ENCODE results near the gene KRTAP5-10.
"Not testable (repeated sequence)": the region's sequence is repeated elsewhere in the genome, so short reads cannot be mapped to it uniquely, and the experiment has no call there.

Gene KRTAP5-10

DNA sequence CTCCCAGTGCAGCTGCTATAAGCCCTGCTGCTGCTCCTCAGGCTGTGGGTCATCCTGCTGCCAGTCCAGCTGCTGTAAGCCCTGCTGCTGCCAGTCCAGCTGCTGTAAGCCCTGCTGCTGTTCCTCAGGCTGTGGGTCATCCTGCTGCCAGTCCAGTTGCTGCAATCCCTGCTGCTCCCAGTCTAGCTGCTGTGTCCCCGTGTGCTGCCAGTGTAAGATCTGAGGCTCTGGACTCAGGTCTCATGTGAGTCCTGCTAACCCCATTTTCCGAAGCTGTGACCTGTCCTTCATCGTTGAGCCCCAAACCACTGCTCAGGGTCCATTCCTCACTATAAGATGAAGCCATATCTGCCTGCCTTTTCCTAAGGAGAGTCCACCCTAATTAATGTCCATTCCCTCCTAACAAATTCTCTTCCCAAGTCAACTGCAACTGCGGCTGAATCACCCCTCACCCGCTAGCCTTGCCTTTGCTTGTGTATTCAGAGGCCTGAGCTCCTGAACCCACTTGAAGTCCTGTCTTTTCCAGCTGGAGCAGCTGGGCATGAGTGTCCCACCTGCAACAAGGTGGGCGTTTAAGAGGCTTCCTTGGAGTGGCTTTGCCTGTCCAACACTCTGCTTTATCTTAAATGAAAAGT lies 37.7 kb upstream of the KRTAP5-10 start:
- DNase-seq (ENCODE audit: low read depth): no peak
- no peak overlapping the region for H3K4me3 ChIP-seq (ENCODE audit: low read depth, low read length)
- TF ChIP-seq, protein P1, sequence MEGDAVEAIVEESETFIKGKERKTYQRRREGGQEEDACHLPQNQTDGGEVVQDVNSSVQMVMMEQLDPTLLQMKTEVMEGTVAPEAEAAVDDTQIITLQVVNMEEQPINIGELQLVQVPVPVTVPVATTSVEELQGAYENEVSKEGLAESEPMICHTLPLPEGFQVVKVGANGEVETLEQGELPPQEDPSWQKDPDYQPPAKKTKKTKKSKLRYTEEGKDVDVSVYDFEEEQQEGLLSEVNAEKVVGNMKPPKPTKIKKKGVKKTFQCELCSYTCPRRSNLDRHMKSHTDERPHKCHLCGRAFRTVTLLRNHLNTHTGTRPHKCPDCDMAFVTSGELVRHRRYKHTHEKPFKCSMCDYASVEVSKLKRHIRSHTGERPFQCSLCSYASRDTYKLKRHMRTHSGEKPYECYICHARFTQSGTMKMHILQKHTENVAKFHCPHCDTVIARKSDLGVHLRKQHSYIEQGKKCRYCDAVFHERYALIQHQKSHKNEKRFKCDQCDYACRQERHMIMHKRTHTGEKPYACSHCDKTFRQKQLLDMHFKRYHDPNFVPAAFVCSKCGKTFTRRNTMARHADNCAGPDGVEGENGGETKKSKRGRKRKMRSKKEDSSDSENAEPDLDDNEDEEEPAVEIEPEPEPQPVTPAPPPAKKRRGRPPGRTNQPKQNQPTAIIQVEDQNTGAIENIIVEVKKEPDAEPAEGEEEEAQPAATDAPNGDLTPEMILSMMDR (IDR thresholded peaks at IDR 0.05; ENCODE audit: low read depth, low read length, missing control alignments): no peak

DNA sequence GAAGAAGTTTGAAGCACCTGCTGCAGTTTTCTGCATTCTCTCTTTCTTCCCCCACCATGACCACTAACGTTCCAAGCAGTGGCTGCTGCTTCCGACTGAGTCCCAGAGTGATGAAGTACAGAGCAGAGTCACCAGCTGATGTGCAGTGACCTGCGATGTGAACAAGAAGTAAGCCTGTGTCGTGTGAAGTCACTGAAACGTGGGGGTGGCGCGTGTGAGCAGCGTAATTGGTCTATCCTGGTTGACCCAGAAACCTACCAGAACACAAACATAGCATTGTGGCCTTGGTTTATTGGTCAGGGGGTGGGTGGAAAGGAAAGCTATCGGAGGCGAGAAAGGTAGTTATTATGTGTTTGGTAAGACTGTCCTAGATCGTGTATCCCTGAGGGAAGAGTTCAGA lies 34.8 kb upstream of the KRTAP5-10 start:
- DNase-seq (ENCODE audit: low read depth): no peak
- TF ChIP-seq, protein P1 (IDR thresholded peaks at IDR 0.05; ENCODE audit: low read depth, low read length, missing control alignments): no peak
- H3K4me3 ChIP-seq (ENCODE audit: low read depth, low read length): no peak overlapping the region

DNA sequence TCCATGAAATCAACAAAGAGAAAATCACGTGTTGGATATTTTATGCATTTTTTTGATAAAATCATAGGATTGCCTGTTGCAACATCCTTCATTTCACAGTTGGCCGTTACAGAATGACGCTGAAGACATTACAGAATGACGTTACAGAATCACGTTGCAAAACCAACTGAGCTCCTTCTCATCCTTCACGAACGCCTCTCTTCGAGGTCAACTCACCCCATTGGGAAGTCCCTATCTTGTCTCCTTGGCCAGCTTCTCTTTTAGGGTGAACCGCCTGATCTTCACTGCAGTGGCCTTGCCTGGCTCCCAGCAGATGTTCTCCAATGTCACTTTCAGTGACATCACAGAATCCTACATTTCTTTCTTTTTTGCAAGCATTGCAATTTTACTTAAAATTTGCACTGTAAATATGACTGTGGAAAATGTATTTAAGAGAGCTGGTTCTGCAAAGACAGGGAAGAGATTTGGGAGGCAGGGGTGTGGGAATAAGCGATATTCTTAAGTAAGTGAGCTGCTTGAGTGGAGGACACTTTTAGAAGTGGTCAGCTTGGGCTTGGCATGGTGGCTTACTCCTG lies 33.2 kb upstream of the KRTAP5-10 start:
- TF ChIP-seq, protein P1 (IDR thresholded peaks at IDR 0.05; ENCODE audit: low read depth, low read length, missing control alignments): no peak
- DNase-seq (ENCODE audit: low read depth): no peak
- no peak overlapping the region for H3K4me3 ChIP-seq (ENCODE audit: low read depth, low read length)

DNA sequence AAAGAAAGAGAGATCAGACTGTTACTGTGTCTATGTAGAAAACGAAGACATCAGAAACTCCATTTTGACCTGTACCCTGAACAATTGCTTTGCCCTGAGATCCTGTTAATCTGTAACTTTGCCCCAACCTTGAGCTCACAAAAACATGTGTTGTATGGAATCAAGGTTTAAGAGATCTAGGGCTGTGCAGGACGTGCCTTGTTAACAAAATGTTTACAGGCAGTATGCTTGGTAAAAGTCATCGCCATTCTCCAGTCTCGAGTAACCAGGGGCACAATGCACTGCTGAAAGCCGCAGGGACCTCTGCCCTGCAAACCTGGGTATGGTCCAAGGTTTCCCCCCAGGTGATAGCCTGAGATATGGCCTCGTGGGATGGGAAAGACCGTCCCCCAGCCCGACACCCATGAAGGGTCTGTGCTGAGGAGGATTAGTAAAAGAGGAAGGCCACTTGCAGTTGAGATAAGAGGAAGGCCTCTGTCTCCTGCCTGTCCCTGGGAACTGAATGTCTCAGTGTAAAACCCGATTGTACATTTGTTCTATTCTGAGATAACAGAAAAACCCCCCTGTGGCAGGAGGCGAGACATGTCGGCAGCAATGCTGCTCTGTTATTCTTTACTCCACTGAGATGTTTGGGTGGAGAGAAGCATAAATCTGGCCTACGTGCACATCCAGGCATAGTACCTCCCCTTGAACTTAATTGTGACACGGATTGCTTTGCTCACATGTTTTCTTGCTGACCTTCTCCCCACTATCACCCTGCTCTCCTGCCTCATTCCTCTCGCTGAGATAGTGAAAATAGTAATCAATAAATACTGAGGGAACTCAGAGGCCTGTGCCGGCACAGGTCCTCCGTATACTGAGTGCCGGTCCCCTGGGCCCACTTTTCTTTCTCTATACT lies 30.4 kb upstream of the KRTAP5-10 start:
- H3K4me3 ChIP-seq (ENCODE audit: low read depth, low read length); DNase-seq (ENCODE audit: low read depth): not testable (repeated sequence)

DNA sequence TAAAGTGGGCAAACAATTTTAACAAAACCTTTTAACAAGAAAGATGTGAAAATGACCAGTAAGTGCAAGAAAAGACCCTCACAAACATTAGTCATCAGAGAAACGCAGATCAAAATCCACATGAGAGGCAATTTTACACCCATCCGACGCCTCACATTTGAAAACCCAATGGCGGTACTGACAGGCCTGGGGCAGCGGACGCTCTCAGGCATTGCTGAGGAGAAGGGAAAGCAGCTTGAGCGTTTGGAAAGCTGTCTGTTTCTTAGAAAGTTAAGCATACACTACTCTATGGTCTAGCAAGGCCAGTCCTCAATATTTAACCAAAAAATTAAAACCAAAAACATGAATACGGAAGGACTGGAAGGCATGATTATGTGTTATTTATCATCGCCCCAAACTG lies 29.5 kb upstream of the KRTAP5-10 start:
- DNase-seq (ENCODE audit: low read depth): no peak
- no peak overlapping the region for H3K4me3 ChIP-seq (ENCODE audit: low read depth, low read length)
- TF ChIP-seq, protein P1 (IDR thresholded peaks at IDR 0.05; ENCODE audit: low read depth, low read length, missing control alignments): no peak

DNA sequence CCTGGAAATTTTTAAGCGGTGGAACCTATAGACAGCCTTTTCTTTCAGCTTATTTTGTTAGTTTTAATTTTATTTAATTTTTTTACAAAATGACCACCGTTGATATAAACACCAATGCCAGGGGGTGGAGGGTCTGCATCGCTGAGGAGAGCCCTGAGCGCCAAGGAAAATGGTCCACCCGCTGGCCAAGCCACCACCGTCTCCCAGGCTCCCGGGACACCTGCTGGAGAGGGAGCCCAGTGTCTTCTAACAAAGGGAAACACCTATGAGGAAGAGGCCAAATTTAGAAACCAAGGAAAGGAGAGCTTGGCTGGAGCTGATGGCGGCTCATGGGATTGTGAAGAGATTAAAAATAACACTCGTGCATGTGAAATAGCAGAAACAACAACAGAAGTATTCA lies 27.8 kb upstream of the KRTAP5-10 start:
- no peak for DNase-seq (ENCODE audit: low read depth)
- TF ChIP-seq, protein P1 (IDR thresholded peaks at IDR 0.05; ENCODE audit: low read depth, low read length, missing control alignments): no peak
- no peak overlapping the region for H3K4me3 ChIP-seq (ENCODE audit: low read depth, low read length)

DNA sequence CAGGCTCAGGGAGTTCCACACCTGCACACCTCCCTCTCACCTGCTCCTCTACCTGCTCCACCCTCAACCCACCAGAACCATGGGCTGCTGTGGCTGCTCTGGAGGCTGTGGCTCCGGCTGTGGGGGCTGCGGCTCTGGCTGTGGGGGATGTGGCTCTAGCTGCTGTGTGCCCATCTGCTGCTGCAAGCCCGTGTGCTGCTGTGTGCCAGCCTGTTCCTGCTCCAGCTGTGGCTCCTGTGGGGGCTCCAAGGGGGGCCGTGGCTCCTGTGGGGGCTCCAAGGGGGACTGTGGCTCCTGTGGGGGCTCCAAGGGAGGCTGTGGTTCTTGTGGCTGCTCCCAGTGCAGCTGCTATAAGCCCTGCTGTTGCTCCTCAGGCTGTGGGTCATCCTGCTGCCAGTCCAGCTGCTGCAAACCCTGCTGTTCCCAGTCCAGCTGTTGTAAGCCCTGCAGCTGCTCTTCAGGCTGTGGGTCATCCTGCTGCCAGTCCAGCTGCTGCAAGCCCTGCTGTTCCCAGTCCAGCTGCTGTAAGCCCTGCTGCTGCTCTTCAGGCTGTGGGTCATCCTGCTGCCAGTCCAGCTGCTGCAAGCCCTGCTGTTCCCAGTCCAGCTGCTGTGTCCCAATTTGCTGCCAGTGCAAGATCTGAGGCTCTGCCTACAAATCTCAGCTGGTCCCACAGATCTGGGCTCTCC lies 27.2 kb upstream of the KRTAP5-10 start, which contains the start of gene KRTAP5-8:
TSS of gene KRTAP5-8 (plus strand) at position 49 of the 689 bp plus-strand sequence. CDS start at position 80, 31 bp downstream.
- not testable (repeated sequence) for DNase-seq (ENCODE audit: low read depth); H3K4me3 ChIP-seq (ENCODE audit: low read depth, low read length)
